OCI-LY3 (cell line): Measurements from ENCODE around the gene CNN3.

Source experiments
- H2AFZ ChIP-seq: fragments of 200-600, 300-600 bp; shearing (Covaris generic); 2 replicates; pipeline ENCODE4 v1.6.0; 2014; ENCODE audit warnings: antibody characterized with exemption, low read depth, low read length
- H3K27ac ChIP-seq: fragments of 200-600, 300-600 bp; sonication (generic); 2 replicates; pipeline ENCODE4 v1.5.1; 2014; ENCODE audit warnings: mild to moderate bottlenecking, low read length, moderate library complexity, mixed read lengths
- H3K27me3 ChIP-seq: fragments of 200-600, 300-600 bp; sonication (generic); 2 replicates; pipeline ENCODE4 v1.6.1; 2014; ENCODE audit warnings: low read depth, low read length, mixed read lengths
- H3K36me3 ChIP-seq: fragments of 200-600, 300-600 bp; sonication (generic); replicated peaks from 2 replicates; pipeline ENCODE3; 2014; ENCODE audit warnings: low read depth, low read length, mixed read lengths
- H3K4me1 ChIP-seq: fragments of 300-600, 200-600 bp; sonication (generic); 2 replicates; pipeline ENCODE4 v1.6.1; 2014; ENCODE audit warnings: low read length, mixed read lengths
- H3K4me2 ChIP-seq: fragments of 200-600, 300-600 bp; sonication (generic); 2 replicates; pipeline ENCODE4 v1.6.1; 2014; ENCODE audit warnings: low read length, mixed read lengths
- H3K4me3 ChIP-seq: fragments of 300-600, 200-600 bp; sonication (generic); 2 replicates; pipeline ENCODE4 v1.5.1; 2014; ENCODE audit warnings: antibody characterized with exemption, mild to moderate bottlenecking, low read length, moderate library complexity
- H3K79me2 ChIP-seq: fragments of 300-600, 200-600 bp; shearing (Covaris generic); 2 replicates; pipeline ENCODE4 v1.6.1; 2014; ENCODE audit warnings: mild to moderate bottlenecking, low read length, mixed read lengths
- H3K9ac ChIP-seq: fragments of 300-600, 200-600 bp; shearing (Covaris generic); 2 replicates; pipeline ENCODE4 v1.6.0; 2014; ENCODE audit warnings: mild to moderate bottlenecking, low read length, moderate library complexity
- H3K9me3 ChIP-seq: fragments of 200-600, 300-600 bp; shearing (Covaris generic); 2 replicates; pipeline ENCODE4 v1.6.1; 2014; ENCODE audit warnings: low read length, mixed read lengths; ENCODE audit not compliant: insufficient read depth
- H4K20me1 ChIP-seq: fragments of 200-600, 300-600 bp; sonication (generic); 2 replicates; pipeline ENCODE4 v1.6.1; 2016; ENCODE audit warnings: low read length, mixed read lengths; ENCODE audit not compliant: insufficient read depth
- EZH2phosphoT487 ChIP-seq: fragments of 200-600 bp; shearing (Covaris generic); IDR thresholded peaks from 2 replicates; pipeline ENCODE4 v1.6.1; 2018; ENCODE audit warnings: antibody characterized with exemption, mixed run types, low read depth
- TF ChIP-seq, protein P1 (sequence below): fragments of 200-600, 300-600 bp; sonication (generic); IDR thresholded peaks from 2 replicates; pipeline ENCODE4 v1.5.1; 2014; ENCODE audit warnings: antibody characterized with exemption, low read length, low read depth

The CNN3 gene

DNA sequence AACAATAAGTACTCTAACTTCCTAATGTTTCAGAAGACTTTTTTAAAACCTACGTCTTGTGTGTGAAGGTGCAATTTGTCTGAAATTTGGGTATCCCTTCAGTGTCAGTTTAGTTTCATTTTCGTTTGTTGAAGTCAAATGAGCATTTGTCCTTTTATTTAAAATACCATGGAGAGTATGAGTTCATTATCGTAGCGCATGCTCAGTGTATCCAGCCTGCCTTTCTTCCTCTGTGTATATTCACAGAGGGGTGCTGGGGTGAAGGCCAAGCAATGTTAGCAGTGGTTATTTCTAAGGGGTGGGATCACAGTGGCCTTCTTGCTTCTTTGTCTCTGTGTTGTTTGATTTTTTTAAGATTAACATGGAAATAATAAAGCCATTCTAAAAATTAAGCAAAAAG lies 43.2 kb downstream of the CNN3 start:
- H3K79me2 ChIP-seq: no peaks in the 10 kb centered on the region
- H3K4me2 ChIP-seq: peak overlapping the region; percentile 17; the same call in 1 of the 2 replicates
- H2AFZ ChIP-seq: peak overlapping the region; percentile 46; the same call in 1 of the 2 replicates

DNA sequence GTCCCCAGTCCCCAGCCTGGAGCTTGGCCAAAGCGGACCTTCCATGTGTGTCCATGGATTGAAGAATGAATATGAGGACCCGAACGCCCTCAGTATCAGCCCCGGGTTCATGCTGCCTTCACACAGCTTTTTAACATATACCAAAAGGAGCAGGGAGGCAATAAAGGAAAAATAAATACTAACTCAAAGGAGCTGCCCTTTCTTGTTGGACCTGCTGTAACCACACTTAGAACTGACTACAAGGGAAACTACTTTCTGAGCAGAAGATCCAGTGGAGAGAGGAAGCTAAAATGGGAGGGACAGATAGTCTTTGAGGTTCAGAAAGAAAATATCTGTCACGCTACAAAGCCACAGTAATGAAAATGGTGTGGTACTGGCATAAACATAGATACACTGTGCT lies 48.6 kb downstream of the CNN3 start:
- no peak overlapping the region for H3K4me3 ChIP-seq
- no peaks in the 10 kb centered on the region for H3K27me3 ChIP-seq
- H3K4me1 ChIP-seq: peaks cover 28% of the 10 kb centered on the region
- no peaks in the 10 kb centered on the region for H4K20me1 ChIP-seq
- no peaks in the 10 kb centered on the region for H3K36me3 ChIP-seq
- no peak overlapping the region for H3K4me2 ChIP-seq
- no peak for TF ChIP-seq EZH2phosphoT487
- TF ChIP-seq, protein P1, sequence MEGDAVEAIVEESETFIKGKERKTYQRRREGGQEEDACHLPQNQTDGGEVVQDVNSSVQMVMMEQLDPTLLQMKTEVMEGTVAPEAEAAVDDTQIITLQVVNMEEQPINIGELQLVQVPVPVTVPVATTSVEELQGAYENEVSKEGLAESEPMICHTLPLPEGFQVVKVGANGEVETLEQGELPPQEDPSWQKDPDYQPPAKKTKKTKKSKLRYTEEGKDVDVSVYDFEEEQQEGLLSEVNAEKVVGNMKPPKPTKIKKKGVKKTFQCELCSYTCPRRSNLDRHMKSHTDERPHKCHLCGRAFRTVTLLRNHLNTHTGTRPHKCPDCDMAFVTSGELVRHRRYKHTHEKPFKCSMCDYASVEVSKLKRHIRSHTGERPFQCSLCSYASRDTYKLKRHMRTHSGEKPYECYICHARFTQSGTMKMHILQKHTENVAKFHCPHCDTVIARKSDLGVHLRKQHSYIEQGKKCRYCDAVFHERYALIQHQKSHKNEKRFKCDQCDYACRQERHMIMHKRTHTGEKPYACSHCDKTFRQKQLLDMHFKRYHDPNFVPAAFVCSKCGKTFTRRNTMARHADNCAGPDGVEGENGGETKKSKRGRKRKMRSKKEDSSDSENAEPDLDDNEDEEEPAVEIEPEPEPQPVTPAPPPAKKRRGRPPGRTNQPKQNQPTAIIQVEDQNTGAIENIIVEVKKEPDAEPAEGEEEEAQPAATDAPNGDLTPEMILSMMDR: no peak
- H3K27ac ChIP-seq: no peak overlapping the region
- H3K9me3 ChIP-seq: no peaks in the 10 kb centered on the region
- H3K9ac ChIP-seq: no peak overlapping the region
- H3K79me2 ChIP-seq: no peaks in the 10 kb centered on the region
- H2AFZ ChIP-seq: no peak overlapping the region

More for the DNA sequence above, 43.2 kb downstream of the CNN3 start:
- TF ChIP-seq, protein P1: no peak
- TF ChIP-seq EZH2phosphoT487: no peak
- Histone ChIP-seq H3K4me3 (no peak overlapping the region), H3K36me3 (no peaks in the 10 kb centered on the region), H3K9ac (no peak overlapping the region), H3K27me3 (no peaks in the 10 kb centered on the region), H3K9me3 (no peaks in the 10 kb centered on the region), H3K27ac (no peak overlapping the region), H3K4me1 (no peaks in the 10 kb centered on the region), H4K20me1 (no peaks in the 10 kb centered on the region)

DNA sequence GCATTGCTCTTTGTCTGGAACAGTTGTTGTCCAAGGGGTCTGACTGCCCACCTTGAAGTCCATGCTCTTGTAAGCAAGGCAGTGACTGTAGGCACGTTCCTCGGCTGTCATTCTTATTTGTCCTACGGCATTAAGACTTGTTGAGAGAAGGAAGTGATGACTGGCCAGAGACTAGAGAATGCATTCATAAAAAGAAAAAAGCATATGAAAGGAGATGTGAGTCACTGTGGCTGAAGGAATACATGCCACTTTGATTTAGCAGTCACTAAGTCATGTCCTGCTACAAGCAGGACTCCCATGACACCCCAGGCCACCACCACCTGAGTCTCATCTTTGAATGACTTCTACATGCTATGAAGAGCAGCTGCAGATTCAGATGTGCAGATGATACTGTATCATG lies 50.5 kb downstream of the CNN3 start:
- H3K9me3 ChIP-seq: no peaks in the 10 kb centered on the region
- peaks cover 28% of the 10 kb centered on the region for H3K4me1 ChIP-seq
- no peaks in the 10 kb centered on the region for H3K36me3 ChIP-seq
- peak overlapping the region; percentile 15; the same call in 1 of the 2 replicates for H3K27ac ChIP-seq
- no peak for TF ChIP-seq EZH2phosphoT487
- TF ChIP-seq, protein P1: no peak
- H4K20me1 ChIP-seq: no peaks in the 10 kb centered on the region
- H3K4me2 ChIP-seq: peak overlapping the region; percentile 73
- H3K79me2 ChIP-seq: no peaks in the 10 kb centered on the region
- H3K4me3 ChIP-seq: peak overlapping the region; percentile 37; the same call in 1 of the 2 replicates
- peak overlapping the region; percentile 23; the same call in 1 of the 2 replicates for H3K9ac ChIP-seq
- H2AFZ ChIP-seq: peak overlapping the region; percentile 53; the same call in 1 of the 2 replicates
- no peaks in the 10 kb centered on the region for H3K27me3 ChIP-seq

DNA sequence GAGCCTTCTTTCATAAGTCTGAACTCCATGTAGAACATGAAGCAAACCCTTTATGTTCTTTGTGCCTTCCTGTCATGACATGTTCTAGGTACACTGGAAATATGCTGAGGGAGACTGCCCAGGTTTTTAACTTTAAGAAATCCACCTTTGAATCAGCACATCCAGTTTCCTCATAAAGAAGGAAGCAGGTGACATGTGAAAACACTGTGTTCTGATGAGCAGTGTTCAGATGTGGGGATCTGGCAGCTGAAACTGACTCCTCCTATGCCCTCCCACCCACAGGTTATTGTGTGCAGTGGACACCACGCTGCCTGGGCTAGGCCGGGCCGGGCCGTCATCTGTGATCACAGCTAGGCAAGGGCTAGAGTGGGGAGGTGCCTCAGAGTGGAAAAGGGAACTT lies 51.1 kb downstream of the CNN3 start:
- no peaks in the 10 kb centered on the region for H4K20me1 ChIP-seq
- H3K9ac ChIP-seq: no peak overlapping the region; the same call in 1 of the 2 replicates
- H3K4me1 ChIP-seq: peaks cover 28% of the 10 kb centered on the region
- no peaks in the 10 kb centered on the region for H3K9me3 ChIP-seq
- peak overlapping the region; percentile 53; the same call in 1 of the 2 replicates for H2AFZ ChIP-seq
- H3K79me2 ChIP-seq: no peaks in the 10 kb centered on the region
- peak overlapping the region; percentile 37; the same call in 1 of the 2 replicates for H3K4me3 ChIP-seq
- peak overlapping the region; percentile 73 for H3K4me2 ChIP-seq
- H3K27me3 ChIP-seq: no peaks in the 10 kb centered on the region
- TF ChIP-seq EZH2phosphoT487: no peak
- TF ChIP-seq, protein P1: no peak
- H3K36me3 ChIP-seq: no peaks in the 10 kb centered on the region
- H3K27ac ChIP-seq: peak overlapping the region; percentile 15; the same call in 1 of the 2 replicates
